Chondrocyte (in vitro differentiated cells): ENCODE data around the gene TMEM258. TPM values are rescaled to one million over a fixed set of nuclear protein-coding genes. Genes with fewer than 3 reads are reported as not detected.
A peak's percentile ranks its signal among the peaks of the same experiment; 100 is the strongest.

ENCODE experiments used
- DNase-seq: peaks from one replicate; pipeline ENCODE4 v3.0.0; 2021; ENCODE audit warnings: mixed read lengths, low spot score
- H3K27ac Mint-ChIP-seq: one replicate; pipeline ENCODE4 v1.8.0; 2021; ENCODE audit warnings: mild to moderate bottlenecking, moderate library complexity, mixed read lengths; ENCODE audit not compliant: unreplicated experiment
- H3K27me3 Mint-ChIP-seq: 2 replicates; pipeline ENCODE4 v1.8.0; 2021; ENCODE audit warnings: low read depth, mixed read lengths
- H3K36me3 Mint-ChIP-seq: 2 replicates; pipeline ENCODE4 v1.8.0; 2021; ENCODE audit warnings: low read depth, mixed read lengths
- H3K4me1 Mint-ChIP-seq: 2 replicates; pipeline ENCODE4 v1.8.0; 2021; ENCODE audit warnings: low read depth, mild to moderate bottlenecking, mixed read lengths
- H3K4me3 Mint-ChIP-seq: one replicate; pipeline ENCODE4 v1.8.0; 2021; ENCODE audit warnings: mild to moderate bottlenecking, moderate library complexity, mixed read lengths; ENCODE audit not compliant: unreplicated experiment
- H3K9me3 Mint-ChIP-seq: 2 replicates; pipeline ENCODE4 v1.8.0; 2021; ENCODE audit warnings: low read depth, mixed read lengths
- CTCF ChIP-seq: fragments of 200-600 bp; sonication (generic); IDR thresholded peaks from 2 replicates; pipeline ENCODE4 v1.5.0; 2021; ENCODE audit warnings: antibody characterized with exemption, mild to moderate bottlenecking, moderate library complexity
- total RNA-seq: library from RNA; stranded (reverse); gene quantifications from 3 replicates; pipeline ENCODE4 v1.2.1, GENCODE V29; 2021

The TMEM258 gene
- total RNA-seq, 1 donor from 2014 or later, result 103 TPM

DNA sequence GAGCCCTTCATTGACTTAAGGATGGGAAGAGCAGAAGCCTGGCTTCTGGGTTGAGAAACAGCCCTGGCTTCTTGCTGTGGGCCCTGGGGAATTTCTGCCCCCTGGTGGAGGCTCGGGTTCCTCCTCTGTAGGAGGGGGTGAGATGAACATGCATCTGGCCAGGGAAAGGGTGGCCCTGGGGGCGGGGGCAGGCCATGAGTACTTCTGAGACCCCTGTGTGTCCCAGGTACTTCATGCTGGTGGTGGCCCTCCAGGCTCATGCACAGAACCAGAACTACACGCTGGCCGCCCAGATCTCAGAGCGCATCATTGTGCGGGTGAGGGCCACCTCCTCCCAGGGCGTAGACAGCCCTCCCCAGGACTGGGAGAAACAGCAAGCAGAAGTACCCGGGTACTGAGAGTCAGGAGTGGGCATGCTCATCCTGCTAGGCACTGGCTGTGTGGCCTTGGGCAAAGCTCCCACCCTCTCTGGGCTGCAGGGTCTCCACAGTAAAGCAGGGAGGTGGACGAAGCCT lies 15.8 kb downstream of the TMEM258 start:
- no peak overlapping the region for H3K27ac Mint-ChIP-seq

DNA sequence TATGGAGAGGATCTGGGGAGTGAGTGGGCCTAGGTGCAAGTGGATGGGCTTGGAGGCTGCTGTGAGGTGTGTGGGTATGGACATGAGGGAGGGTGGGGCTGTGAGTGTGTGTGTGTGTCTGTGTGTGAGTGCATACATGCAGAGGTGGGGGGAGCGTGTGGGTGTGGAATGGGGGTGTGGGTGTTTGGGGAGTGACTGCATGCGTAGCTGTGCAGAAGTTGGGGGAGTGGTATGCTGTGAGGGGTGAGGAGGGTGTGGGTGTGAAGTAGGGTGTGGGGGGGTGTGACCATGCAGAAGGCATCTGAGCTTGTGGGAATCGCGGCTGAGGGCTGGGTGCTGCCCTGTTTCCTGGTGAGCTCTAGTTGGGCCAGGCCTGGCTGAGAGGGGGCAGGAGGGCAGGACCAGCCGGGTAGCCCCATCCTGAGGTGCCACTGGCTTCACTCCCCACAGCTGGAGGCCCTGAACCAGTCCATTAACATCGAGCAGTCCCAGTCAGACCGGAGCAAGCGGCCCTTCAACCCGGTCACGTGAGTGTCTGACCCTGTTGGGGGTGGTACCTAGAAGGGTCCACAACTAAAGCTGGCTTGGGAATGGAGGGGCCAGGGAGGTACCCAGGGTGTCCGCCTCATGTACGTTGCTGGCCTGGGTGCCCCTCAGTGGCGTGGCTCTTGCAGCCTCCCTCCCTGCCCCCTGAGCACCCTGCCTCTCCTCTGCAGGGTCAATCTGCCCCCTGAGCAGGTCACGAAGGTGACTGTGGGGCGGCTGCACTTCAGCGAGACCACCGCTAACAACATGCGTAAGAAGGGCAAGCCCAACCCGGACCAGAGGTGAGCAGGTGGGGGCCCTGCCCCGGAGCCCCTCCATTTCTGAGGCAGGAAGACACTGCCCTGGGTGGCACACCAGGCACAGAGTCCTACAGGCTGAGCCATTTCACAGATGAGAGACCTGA lies 16.5 kb downstream of the TMEM258 start:
- no peak for TF ChIP-seq CTCF
- Mint-ChIP-seq H3K9me3 (no peaks in the 10 kb centered on the region), H3K36me3 (no peaks in the 10 kb centered on the region), H3K27me3 (no peaks in the 10 kb centered on the region), H3K27ac (no peak overlapping the region), H3K4me3 (no peak overlapping the region), H3K4me1 (no peaks in the 10 kb centered on the region)
- peak; percentile 90 for DNase-seq

More for the DNA sequence above, 15.8 kb downstream of the TMEM258 start:
- no peaks in the 10 kb centered on the region for H3K9me3 Mint-ChIP-seq
- H3K4me1 Mint-ChIP-seq, result no peaks in the 10 kb centered on the region
- no peak overlapping the region for H3K4me3 Mint-ChIP-seq
- peak; percentile 77 for DNase-seq
- TF ChIP-seq CTCF, result peak; percentile 80
- H3K36me3 Mint-ChIP-seq, result no peaks in the 10 kb centered on the region
- no peaks in the 10 kb centered on the region for H3K27me3 Mint-ChIP-seq

DNA sequence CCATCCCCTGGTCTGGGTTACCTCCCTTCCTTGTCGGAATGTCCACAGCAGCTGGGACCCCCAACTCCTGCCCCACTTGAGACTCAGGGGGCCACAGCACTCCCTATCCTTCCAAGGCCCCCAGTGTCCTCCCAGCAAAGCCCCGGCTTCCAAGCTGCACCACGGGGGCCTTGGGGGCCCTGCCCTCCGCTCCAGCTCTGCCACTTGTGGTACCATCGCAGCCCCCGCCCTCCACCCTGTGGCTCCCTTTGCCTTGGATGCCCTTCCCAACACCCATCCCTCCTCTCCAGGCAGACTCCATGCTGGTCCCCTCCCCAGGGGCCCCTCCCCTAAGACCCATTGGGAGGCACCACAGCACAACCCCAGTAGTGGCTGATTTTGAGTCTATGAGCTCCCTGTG lies 17.3 kb downstream of the TMEM258 start:
- no peaks in the 10 kb centered on the region for H3K27me3 Mint-ChIP-seq
- H3K27ac Mint-ChIP-seq, result no peak overlapping the region
- no peak for TF ChIP-seq CTCF
- no peak for DNase-seq
- no peaks in the 10 kb centered on the region for H3K9me3 Mint-ChIP-seq
- no peaks in the 10 kb centered on the region for H3K4me1 Mint-ChIP-seq
- no peaks in the 10 kb centered on the region for H3K36me3 Mint-ChIP-seq
- H3K4me3 Mint-ChIP-seq, result no peak overlapping the region

DNA sequence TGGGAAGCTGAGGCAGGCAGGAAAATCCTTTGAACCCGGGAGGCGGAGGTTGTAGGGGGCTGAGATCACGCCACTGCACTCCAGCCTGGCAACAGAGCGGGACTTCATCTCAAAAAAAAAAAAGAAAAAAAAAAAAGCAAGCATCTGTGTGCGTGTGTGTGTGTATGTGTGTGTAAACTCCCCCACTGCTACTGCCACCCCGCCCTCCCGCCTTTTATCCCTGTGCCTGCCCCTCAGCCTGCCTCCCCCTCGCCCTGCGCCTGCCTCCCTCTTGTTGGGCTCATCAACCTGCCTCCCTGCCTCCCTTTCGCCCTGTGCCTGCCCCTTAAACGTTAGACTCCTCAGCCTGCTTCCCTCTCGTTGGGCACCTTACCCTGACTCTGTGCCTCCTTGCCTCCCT lies 18.0 kb downstream of the TMEM258 start:
- H3K36me3 Mint-ChIP-seq, result no peaks in the 10 kb centered on the region
- H3K27ac Mint-ChIP-seq, result no peak overlapping the region
- H3K4me1 Mint-ChIP-seq, result no peaks in the 10 kb centered on the region
- no peak for TF ChIP-seq CTCF
- no peak overlapping the region for H3K4me3 Mint-ChIP-seq
- H3K9me3 Mint-ChIP-seq, result no peaks in the 10 kb centered on the region
- no peak for DNase-seq
- no peaks in the 10 kb centered on the region for H3K27me3 Mint-ChIP-seq

DNA sequence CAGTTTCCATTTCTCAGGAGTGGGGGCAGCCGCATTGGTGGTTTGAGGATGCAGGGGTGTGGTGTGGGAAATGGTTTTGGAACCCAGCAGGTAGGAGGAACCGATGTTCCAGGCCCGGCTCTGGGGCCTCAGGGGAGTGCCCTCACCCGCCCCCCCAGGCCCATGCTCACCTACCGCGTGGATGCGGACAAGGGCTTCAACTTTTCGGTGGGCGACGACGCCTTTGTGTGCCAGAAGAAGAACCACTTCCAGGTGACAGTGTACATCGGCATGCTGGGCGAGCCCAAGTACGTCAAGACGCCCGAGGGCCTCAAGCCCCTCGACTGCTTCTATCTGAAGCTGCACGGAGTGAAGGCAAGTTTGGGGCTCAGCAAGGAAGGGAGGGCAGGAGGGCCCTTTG lies 18.6 kb downstream of the TMEM258 start:
- Mint-ChIP-seq H3K27ac (no peak overlapping the region), H3K4me3 (no peak overlapping the region), H3K36me3 (no peaks in the 10 kb centered on the region), H3K4me1 (no peaks in the 10 kb centered on the region), H3K27me3 (no peaks in the 10 kb centered on the region), H3K9me3 (no peaks in the 10 kb centered on the region)
- TF ChIP-seq CTCF, result no peak
- no peak for DNase-seq
